ENCODE data around the gene MAGEC1.
"Not testable (repeated sequence)": the region's sequence is repeated elsewhere in the genome, so short reads cannot be mapped to it uniquely, and the experiment has no call there.

MAGEC1 gene, protein sequence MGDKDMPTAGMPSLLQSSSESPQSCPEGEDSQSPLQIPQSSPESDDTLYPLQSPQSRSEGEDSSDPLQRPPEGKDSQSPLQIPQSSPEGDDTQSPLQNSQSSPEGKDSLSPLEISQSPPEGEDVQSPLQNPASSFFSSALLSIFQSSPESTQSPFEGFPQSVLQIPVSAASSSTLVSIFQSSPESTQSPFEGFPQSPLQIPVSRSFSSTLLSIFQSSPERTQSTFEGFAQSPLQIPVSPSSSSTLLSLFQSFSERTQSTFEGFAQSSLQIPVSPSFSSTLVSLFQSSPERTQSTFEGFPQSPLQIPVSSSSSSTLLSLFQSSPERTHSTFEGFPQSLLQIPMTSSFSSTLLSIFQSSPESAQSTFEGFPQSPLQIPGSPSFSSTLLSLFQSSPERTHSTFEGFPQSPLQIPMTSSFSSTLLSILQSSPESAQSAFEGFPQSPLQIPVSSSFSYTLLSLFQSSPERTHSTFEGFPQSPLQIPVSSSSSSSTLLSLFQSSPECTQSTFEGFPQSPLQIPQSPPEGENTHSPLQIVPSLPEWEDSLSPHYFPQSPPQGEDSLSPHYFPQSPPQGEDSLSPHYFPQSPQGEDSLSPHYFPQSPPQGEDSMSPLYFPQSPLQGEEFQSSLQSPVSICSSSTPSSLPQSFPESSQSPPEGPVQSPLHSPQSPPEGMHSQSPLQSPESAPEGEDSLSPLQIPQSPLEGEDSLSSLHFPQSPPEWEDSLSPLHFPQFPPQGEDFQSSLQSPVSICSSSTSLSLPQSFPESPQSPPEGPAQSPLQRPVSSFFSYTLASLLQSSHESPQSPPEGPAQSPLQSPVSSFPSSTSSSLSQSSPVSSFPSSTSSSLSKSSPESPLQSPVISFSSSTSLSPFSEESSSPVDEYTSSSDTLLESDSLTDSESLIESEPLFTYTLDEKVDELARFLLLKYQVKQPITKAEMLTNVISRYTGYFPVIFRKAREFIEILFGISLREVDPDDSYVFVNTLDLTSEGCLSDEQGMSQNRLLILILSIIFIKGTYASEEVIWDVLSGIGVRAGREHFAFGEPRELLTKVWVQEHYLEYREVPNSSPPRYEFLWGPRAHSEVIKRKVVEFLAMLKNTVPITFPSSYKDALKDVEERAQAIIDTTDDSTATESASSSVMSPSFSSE

DNA sequence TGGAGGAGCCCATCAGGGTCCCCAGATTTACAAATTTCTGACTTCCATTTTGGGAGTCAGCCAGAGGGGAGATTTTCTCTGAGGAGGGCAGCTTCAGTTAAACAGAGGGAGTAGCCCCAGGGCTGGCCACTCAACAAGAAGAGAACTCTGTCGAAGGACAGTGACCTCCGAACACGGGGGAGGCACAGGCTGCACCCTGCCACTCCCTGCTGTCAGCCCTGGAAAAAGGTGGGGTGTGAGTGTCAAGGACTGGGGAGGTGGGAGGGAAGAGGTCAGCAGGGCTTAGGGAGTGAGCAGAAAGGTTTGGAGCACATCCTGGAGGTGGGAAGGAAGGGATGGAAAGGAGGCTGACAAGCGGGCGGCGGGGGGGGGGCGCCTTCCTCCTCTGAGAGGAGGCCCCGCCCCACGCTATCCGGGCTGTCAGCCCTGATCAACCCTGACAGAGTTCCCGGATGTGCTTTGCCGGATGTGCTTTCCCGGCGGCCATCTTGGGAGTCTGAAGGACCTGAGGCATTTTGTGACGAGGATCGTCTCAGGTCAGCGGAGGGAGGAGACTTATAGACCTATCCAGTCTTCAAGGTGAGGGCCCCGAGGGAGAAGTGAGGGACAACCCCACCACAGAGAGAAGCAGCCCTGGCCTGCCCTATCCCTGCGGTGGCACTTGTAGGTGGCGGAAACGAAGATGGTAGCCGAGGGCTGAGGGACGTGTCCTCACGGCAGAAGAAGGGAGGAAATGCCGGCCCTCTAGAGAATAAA is at the start of gene MAGEC1:
Gene MAGEC1, plus strand, starts transcription at position 495 of the 756 bp plus-strand sequence. CDS start 1,179 bp downstream, outside the sequence.
- no peak within 1 kb of the TSS for H3K4me2 ChIP-seq (ENCODE audit: low read length)
- no peak within 1 kb of the TSS for H3K4me3 ChIP-seq (ENCODE audit: low read length)
- H3K27me3 ChIP-seq (ENCODE audit: low read depth, low read length) = no peaks in the 10 kb centered on the region
- no peak within 1 kb of the TSS for H2AFZ ChIP-seq (ENCODE audit: low read depth, low read length)
- no peaks in the 10 kb centered on the region for H3K79me2 ChIP-seq (ENCODE audit: low read length)
- H3K36me3 ChIP-seq (replicated peaks; ENCODE audit: low read depth, low read length) = no peaks in the 10 kb centered on the region
- no peak within 1 kb of the TSS for H3K27ac ChIP-seq (ENCODE audit: low read length)
- no peaks in the 10 kb centered on the region for H4K20me1 ChIP-seq (ENCODE audit: insufficient read depth, low read length)
- no peaks in the 10 kb centered on the region for H3K9me3 ChIP-seq (ENCODE audit: insufficient read depth, low read length)
- H3K9ac ChIP-seq (ENCODE audit: low read length) = no peak within 1 kb of the TSS
- no peaks in the 10 kb centered on the region for H3K4me1 ChIP-seq (ENCODE audit: low read length)
- TF ChIP-seq CTCF (IDR thresholded peaks at IDR 0.05; ENCODE audit: low read depth, low read length) (no peak), EZH2phosphoT487 (IDR thresholded peaks at IDR 0.05; ENCODE audit: low read depth) (no peak)

DNA sequence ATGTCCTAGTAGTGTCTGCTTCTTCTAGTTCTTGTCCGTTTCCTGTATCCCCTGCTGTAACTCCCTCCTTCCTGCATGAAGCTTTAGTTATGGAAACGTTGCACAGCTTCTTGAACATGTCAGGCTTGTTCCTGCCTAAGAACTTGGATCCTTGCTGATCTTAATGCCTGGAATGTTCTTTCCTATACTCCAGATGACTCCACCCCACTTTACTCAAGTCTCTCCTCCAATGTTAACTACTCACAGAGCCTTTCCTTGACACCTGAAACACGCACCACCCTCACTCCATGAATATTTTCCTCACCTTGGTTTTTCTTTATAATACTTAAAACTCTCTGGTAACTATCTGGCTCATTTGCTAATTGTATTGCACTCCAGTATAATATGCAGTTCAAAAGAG is 46.2 kb upstream of the MAGEC1 start:
- no peaks in the 10 kb centered on the region for H3K79me2 ChIP-seq (ENCODE audit: low read length)
- H4K20me1 ChIP-seq (ENCODE audit: insufficient read depth, low read length) = no peaks in the 10 kb centered on the region
- no peak overlapping the region for H3K9ac ChIP-seq (ENCODE audit: low read length)
- no peak overlapping the region for H3K4me3 ChIP-seq (ENCODE audit: low read length)
- no peak overlapping the region for H3K4me2 ChIP-seq (ENCODE audit: low read length)
- no peaks in the 10 kb centered on the region for H3K36me3 ChIP-seq (replicated peaks; ENCODE audit: low read depth, low read length)
- H3K27ac ChIP-seq (ENCODE audit: low read length) = no peak overlapping the region
- no peak for TF ChIP-seq EZH2phosphoT487 (IDR thresholded peaks at IDR 0.05; ENCODE audit: low read depth)
- no peak for TF ChIP-seq CTCF (IDR thresholded peaks at IDR 0.05; ENCODE audit: low read depth, low read length)
- no peak overlapping the region for H2AFZ ChIP-seq (ENCODE audit: low read depth, low read length)
- no peaks in the 10 kb centered on the region for H3K9me3 ChIP-seq (ENCODE audit: insufficient read depth, low read length)
- H3K4me1 ChIP-seq (ENCODE audit: low read length) = no peaks in the 10 kb centered on the region
- H3K27me3 ChIP-seq (ENCODE audit: low read depth, low read length) = no peaks in the 10 kb centered on the region

DNA sequence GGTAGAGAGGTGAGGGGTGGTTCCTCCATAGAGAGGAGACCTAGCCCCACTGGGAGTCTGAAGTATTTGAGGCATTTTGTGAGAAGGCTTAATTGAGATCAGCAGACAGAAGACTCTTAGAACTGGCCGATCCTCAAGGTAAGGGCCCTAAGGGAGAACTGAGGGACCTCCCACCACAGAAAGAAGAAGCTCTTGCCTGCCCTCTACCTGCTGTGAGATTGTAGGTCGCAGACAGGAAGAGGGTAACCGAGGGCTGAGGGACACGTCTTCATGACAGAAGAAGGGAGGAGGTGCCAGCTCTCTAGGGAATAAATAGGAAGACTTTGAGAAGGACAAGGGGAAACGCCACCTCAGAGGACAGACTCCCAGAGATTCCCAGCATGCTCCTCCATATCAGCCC is 24.1 kb upstream of the MAGEC1 start:
- H3K4me3 ChIP-seq (ENCODE audit: low read length) = peak overlapping the region; percentile 27; the same call in 1 of the 2 replicates
- no peaks in the 10 kb centered on the region for H3K79me2 ChIP-seq (ENCODE audit: low read length)
- H3K36me3 ChIP-seq (replicated peaks; ENCODE audit: low read depth, low read length) = no peaks in the 10 kb centered on the region
- H3K4me2 ChIP-seq (ENCODE audit: low read length) = peak overlapping the region; percentile 45
- TF ChIP-seq EZH2phosphoT487 (IDR thresholded peaks at IDR 0.05; ENCODE audit: low read depth) (no peak), CTCF (IDR thresholded peaks at IDR 0.05; ENCODE audit: low read depth, low read length) (peak; percentile 52)
- H2AFZ ChIP-seq (ENCODE audit: low read depth, low read length) = peak overlapping the region; percentile 47; the same call in 1 of the 2 replicates
- no peaks in the 10 kb centered on the region for H3K9me3 ChIP-seq (ENCODE audit: insufficient read depth, low read length)
- H3K4me1 ChIP-seq (ENCODE audit: low read length) = peaks cover 15% of the 10 kb centered on the region
- no peak overlapping the region for H3K27ac ChIP-seq (ENCODE audit: low read length)
- H4K20me1 ChIP-seq (ENCODE audit: insufficient read depth, low read length) = no peaks in the 10 kb centered on the region
- H3K9ac ChIP-seq (ENCODE audit: low read length) = no peak overlapping the region
- no peaks in the 10 kb centered on the region for H3K27me3 ChIP-seq (ENCODE audit: low read depth, low read length)

- not testable (repeated sequence) for H3K9ac ChIP-seq (ENCODE audit: low read length); H3K4me3 ChIP-seq (ENCODE audit: low read length); H3K79me2 ChIP-seq (ENCODE audit: low read length); H3K27ac ChIP-seq (ENCODE audit: low read length); H2AFZ ChIP-seq (ENCODE audit: low read depth, low read length); H3K4me2 ChIP-seq (ENCODE audit: low read length); H3K36me3 ChIP-seq (replicated peaks; ENCODE audit: low read depth, low read length); H3K4me1 ChIP-seq (ENCODE audit: low read length); H3K9me3 ChIP-seq (ENCODE audit: insufficient read depth, low read length); H4K20me1 ChIP-seq (ENCODE audit: insufficient read depth, low read length); H3K27me3 ChIP-seq (ENCODE audit: low read depth, low read length)
Observed at GRCh38 chrX:141888811-141889210, 14.9 kb upstream of the MAGEC1 start.
